Measurements from ENCODE around the gene RHOXF1.

GRCh38 chrX:120140293-120140981 lies 24.7 kb upstream of the RHOXF1 start:
- TF ChIP-seq CTCF (tag by site-specific recombination; IDR thresholded peaks at IDR 0.05) (no peak), ZNF311 (tag by site-specific recombination; IDR thresholded peaks at IDR 0.05; ENCODE audit: borderline replicate concordance) (no peak), HOXD13 (CRISPR knock-in tag; IDR thresholded peaks at IDR 0.05; ENCODE audit: borderline replicate concordance) (no peak), YY1 (tag by site-specific recombination; IDR thresholded peaks at IDR 0.05) (no peak), ZNF561 (tag by site-specific recombination; IDR thresholded peaks at IDR 0.05; ENCODE audit: borderline replicate concordance) (no peak), ZNF843 (tag by site-specific recombination; IDR thresholded peaks at IDR 0.05) (no peak), ZSCAN18 (tag by site-specific recombination; IDR thresholded peaks at IDR 0.05) (no peak), ZNF292 (tag by site-specific recombination; IDR thresholded peaks at IDR 0.05; ENCODE audit: borderline replicate concordance, low read depth) (no peak), ZBTB10 (tag by site-specific recombination; IDR thresholded peaks at IDR 0.05) (no peak), ZNF768 (tag by site-specific recombination; IDR thresholded peaks at IDR 0.05) (no peak), ZNF423 (tag by site-specific recombination; IDR thresholded peaks at IDR 0.05) (no peak)
